Lung (tissue), 12 donors: ENCODE results near the gene CHD9. TPM values are rescaled to one million over a fixed set of nuclear protein-coding genes. Genes with fewer than 3 reads are reported as not detected.

ENCODE experiments used
- ATAC-seq: fragments of 200-7000 bp; cut with Tn5 transposase; one replicate; pipeline ENCODE4 v1.9.1; 2020; ENCODE audit warnings: moderate number of reproducible peaks; ENCODE audit not compliant: insufficient read depth, low FRiP score
- DNase-seq, 3 donors: peaks; one replicate each; pipeline ENCODE4 v3.0.0-alpha.2; 2013 to 2017
- H3K27ac ChIP-seq, 2 donors: one replicate each; pipeline ENCODE4 v1.5.1; 2013; ENCODE audit warnings: mild to moderate bottlenecking in 2 of 2, moderate library complexity in 2 of 2, control low read depth in 1 of 2, inconsistent platforms in 1 of 2, low read depth in 1 of 2, low read length in 1 of 2
- H3K27me3 ChIP-seq, 3 donors: one replicate each; pipeline ENCODE4 v1.5.1; 2013; ENCODE audit warnings: low read length in 2 of 3; ENCODE audit not compliant: control insufficient read depth in 3 of 3, insufficient read depth in 3 of 3
- H3K36me3 ChIP-seq, 4 donors: one replicate each; pipeline ENCODE4 v1.5.1; 2013; ENCODE audit warnings: low read length in 4 of 4, mild to moderate bottlenecking in 1 of 4, moderate library complexity in 1 of 4; ENCODE audit not compliant: control insufficient read depth in 4 of 4, insufficient read depth in 4 of 4
- H3K4me1 ChIP-seq, 5 donors: one replicate each; pipeline ENCODE4 v1.5.1; 2013; ENCODE audit warnings: low read length in 5 of 5, mild to moderate bottlenecking in 2 of 5, moderate library complexity in 1 of 5; ENCODE audit not compliant: control insufficient read depth in 5 of 5, insufficient read depth in 5 of 5
- H3K4me3 ChIP-seq: one replicate; pipeline ENCODE4 v1.5.1; 2013; ENCODE audit warnings: mild to moderate bottlenecking, control low read depth, moderate library complexity
- H3K9ac ChIP-seq, 2 donors: one replicate each; pipeline ENCODE4 v1.5.1; 2013; ENCODE audit warnings: low read length in 2 of 2, control low read depth in 1 of 2; ENCODE audit not compliant: insufficient read depth in 1 of 2
- H3K9me3 ChIP-seq, 4 donors: one replicate each; pipeline ENCODE4 v1.5.1; 2013; ENCODE audit warnings: low read length in 3 of 4, mild to moderate bottlenecking in 1 of 4, moderate library complexity in 1 of 4; ENCODE audit not compliant: control insufficient read depth in 4 of 4, insufficient read depth in 3 of 4
- WGBS, 2 donors: extraction: QIAGEN DNeasy Blood & Tissue Kit; methylation state at CpG; one replicate each; pipeline ENCODE4 v1.1.7; 2013; 5-methylcytosine and 5-hydroxymethylcytosine counted together
- polyA plus RNA-seq, 2 donors: library from polyadenylated mRNA; stranded (reverse); fragments of 200-250 nt; gene quantifications; one replicate each; pipeline ENCODE4 v1.2.1, GENCODE V29; 2013
- total RNA-seq, 2 donors: library from RNA; depleted of rRNA in 1 of 2; stranded (reverse); fragments of >200 nt in 1 of 2; gene quantifications; one replicate each; pipeline ENCODE4 v1.2.1, GENCODE V29; 2014 to 2021
- TF ChIP-seq, protein P1 (sequence below): IDR thresholded peaks from 2 replicates; pipeline ENCODE4 v1.5.1; 2012; ENCODE audit warnings: mild to moderate bottlenecking; ENCODE audit errors: control extremely low read depth, extremely low read depth
- donor health status: control.
- donor health status: control.
- donor health status: Bipolar disorder and iron deficiency.
- donor health status: healthy.
- donor health status: DM: yes; HTN: yes; CAD: no.

CHD9 gene
- total and polyA plus RNA-seq, 4 donors, result 12.7 to 138 (median 39.4) TPM

DNA sequence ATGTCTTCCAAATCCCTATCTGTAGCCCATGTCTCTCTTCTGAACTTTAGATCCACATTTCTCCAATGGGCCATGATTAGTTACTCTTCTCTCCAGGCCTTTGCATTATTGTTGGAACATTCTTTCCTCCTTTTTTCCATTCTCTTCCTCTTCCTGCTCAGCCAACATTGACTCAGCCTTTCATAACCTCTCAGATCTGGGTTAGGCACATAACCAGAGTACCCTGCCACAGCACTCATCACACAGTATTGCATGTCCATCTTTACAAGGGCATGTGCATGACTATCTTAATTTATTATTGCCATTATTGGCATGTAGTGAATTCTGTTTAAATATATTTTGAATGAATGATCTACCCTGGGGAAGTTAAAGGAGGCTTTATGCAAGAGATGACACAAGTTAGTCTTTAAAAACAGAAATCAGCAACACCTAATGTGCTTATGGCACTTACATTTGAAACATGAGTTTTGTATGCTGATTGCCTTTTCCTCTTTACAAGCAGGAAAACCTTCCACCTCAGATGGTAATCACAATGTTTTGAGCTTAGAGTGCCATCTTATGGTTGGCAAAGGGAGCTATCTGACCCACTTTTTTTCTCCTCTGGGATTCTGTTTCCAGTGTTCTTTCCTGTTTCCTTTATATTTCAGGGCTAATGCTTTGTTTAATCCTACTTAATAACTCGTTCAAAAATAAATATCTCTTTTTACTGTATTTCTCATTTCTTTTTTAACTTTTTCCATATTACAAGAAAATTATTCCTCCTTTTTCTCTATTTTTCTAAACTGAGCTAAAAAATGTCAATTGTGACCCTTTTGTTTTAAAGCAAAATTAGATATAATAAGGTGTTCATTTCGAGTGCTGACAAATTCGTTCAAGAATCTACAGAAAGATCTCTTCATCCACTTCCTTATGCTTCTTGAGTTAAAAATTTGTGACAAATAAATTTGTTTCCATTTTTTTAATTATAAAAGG, 228.5 kb downstream of the CHD9 start:
- DNase-seq (peak in 2 of 3 donors; percentile 27 to 58), ATAC-seq (no peak)
- H3K9me3 ChIP-seq, result no peaks in the 10 kb centered on the region
- H3K9ac ChIP-seq, result no peak overlapping the region
- TF ChIP-seq, protein P1, sequence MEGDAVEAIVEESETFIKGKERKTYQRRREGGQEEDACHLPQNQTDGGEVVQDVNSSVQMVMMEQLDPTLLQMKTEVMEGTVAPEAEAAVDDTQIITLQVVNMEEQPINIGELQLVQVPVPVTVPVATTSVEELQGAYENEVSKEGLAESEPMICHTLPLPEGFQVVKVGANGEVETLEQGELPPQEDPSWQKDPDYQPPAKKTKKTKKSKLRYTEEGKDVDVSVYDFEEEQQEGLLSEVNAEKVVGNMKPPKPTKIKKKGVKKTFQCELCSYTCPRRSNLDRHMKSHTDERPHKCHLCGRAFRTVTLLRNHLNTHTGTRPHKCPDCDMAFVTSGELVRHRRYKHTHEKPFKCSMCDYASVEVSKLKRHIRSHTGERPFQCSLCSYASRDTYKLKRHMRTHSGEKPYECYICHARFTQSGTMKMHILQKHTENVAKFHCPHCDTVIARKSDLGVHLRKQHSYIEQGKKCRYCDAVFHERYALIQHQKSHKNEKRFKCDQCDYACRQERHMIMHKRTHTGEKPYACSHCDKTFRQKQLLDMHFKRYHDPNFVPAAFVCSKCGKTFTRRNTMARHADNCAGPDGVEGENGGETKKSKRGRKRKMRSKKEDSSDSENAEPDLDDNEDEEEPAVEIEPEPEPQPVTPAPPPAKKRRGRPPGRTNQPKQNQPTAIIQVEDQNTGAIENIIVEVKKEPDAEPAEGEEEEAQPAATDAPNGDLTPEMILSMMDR, result peak; percentile 22
- peaks cover 0 to 7% (median 0%) of the 10 kb centered on the region in 5 donors for H3K4me1 ChIP-seq
- H3K36me3 ChIP-seq, result peaks cover 9 to 48% (median 38%) of the 10 kb centered on the region in 4 donors
- no peaks in the 10 kb centered on the region for H3K27me3 ChIP-seq
- WGBS, 2 donors, result 53 to 82% methylated on average over 3 of the region's 3 CpGs
- H3K27ac ChIP-seq, result no peak overlapping the region
- no peak overlapping the region for H3K4me3 ChIP-seq

- TF ChIP-seq, protein P1, result no peak
- 90 to 96% methylated on average over 2 of the region's 2 CpGs for WGBS, 2 donors
- DNase-seq, result no peak
Observed at GRCh38 chr16:53285236-53285635, 230.4 kb downstream of the CHD9 start.

DNA sequence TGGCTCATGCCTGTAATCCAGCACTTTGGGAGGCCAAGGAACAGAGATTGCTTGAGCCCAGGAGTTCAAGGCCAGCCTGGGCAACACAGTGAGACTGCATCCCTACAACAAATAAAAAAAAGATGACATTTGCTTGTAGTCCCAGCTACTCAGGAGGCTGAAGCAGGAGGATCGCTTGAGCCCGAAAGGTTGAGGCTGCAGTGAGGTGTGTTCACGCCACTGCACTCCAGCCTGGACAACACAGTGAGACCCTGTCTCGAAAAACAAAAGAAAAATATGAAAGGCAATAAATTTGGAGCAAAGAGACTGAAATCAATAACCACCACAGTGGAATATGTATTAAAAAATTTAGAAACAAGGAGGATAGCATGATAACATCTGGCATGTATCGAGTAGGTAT, 235.7 kb downstream of the CHD9 start:
- no peak overlapping the region for H3K9ac ChIP-seq
- H3K4me1 ChIP-seq, result no peaks in the 10 kb centered on the region
- peaks cover 24 to 57% (median 47%) of the 10 kb centered on the region in 4 donors for H3K36me3 ChIP-seq
- H3K27ac ChIP-seq, result no peak overlapping the region
- H3K9me3 ChIP-seq, result no peaks in the 10 kb centered on the region
- ATAC-seq (no peak), DNase-seq (no peak)
- 98 to 99% methylated on average over 5 of the region's 5 CpGs for WGBS, 2 donors
- H3K27me3 ChIP-seq, result no peaks in the 10 kb centered on the region
- TF ChIP-seq, protein P1, result no peak
- no peak overlapping the region for H3K4me3 ChIP-seq

More at GRCh38 chr16:53285236-53285635, 230.4 kb downstream of the CHD9 start:
- Histone ChIP-seq H3K4me3 (no peak overlapping the region), H3K9ac (no peak overlapping the region), H3K9me3 (no peaks in the 10 kb centered on the region), H3K36me3 (peaks cover 11 to 57% (median 41%) of the 10 kb centered on the region in 4 donors), H3K27me3 (no peaks in the 10 kb centered on the region), H3K27ac (no peak overlapping the region), H3K4me1 (peaks cover 0 to 7% (median 0%) of the 10 kb centered on the region in 5 donors)
- ATAC-seq, result no peak
